ENCODE measurements around the gene ERBB2. TPM values are rescaled to one million over a fixed set of nuclear protein-coding genes. Genes with fewer than 3 reads are reported as not detected.

Gene ERBB2
- total and polyA plus RNA-seq, 9 of the 15 experiments (the other 6 are each of a cell fraction or from before 2014, with no cell fraction given) = 0.74 to 5.6 (median 3.3) TPM

DNA sequence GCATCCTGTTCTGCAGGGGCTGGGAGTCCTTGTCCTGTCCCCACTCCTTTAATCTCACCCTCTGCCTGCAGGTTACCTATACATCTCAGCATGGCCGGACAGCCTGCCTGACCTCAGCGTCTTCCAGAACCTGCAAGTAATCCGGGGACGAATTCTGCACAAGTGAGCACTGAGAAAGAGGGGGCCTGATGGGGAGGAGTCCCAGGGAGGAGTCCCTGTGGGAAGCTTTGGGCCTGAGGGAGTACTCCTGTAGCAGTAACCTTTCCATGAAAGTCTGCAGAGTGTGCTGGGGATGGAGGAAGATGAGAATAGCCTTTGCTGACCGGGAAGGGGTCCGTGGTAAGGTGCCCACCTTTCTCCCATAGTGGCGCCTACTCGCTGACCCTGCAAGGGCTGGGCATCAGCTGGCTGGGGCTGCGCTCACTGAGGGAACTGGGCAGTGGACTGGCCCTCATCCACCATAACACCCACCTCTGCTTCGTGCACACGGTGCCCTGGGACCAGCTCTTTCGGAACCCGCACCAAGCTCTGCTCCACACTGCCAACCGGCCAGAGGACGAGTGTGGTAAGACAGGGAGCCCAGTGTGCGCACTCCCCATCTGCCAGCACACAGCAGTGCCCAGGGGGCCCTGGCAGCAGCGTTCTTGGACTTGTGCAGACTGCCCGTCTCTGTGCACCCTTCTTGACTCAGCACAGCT, 15.7 kb downstream of the ERBB2 start:
- Histone ChIP-seq H2AFZ (ENCODE audit: low read depth, low read length) (no peak overlapping the region), H3K27me3 (ENCODE audit: control insufficient read depth in 2 of 2, insufficient read depth in 2 of 2, low read length in 2 of 2) (no peaks in the 10 kb centered on the region), H3K4me3 (no peak overlapping the region), H3K9ac (ENCODE audit: insufficient read depth in 1 of 2, low read depth in 2 of 2, low read length in 2 of 2) (peak overlapping the region in 1 of 2 experiments; percentile 47; a peak in 2 of 4 replicates), H3K4me1 (replicated peaks in 1 of 2; ENCODE audit: control insufficient read depth in 2 of 2, insufficient read depth in 2 of 2, low read length in 2 of 2) (peaks cover 0 to 13% of the 10 kb centered on the region in 2 experiments; a peak in 2 of 5 replicates), H3K36me3 (ENCODE audit: control insufficient read depth, insufficient read depth, low read length) (no peaks in the 10 kb centered on the region), H3K9me3 (replicated peaks; ENCODE audit: control insufficient read depth, insufficient read depth, low read depth, low read length) (no peaks in the 10 kb centered on the region), H3K9me1 (ENCODE audit: control insufficient read depth, insufficient read depth, low read length) (no peaks in the 10 kb centered on the region), H4K20me1 (replicated peaks; ENCODE audit: control insufficient read depth, insufficient read depth, low read length) (no peaks in the 10 kb centered on the region), H3K4me2 (ENCODE audit: insufficient read depth, low read length) (no peak overlapping the region), H3K27ac (ENCODE audit: extremely low read depth, low read depth, low read length) (no peak overlapping the region), H3K79me2 (ENCODE audit: control insufficient read depth, insufficient read depth, low read length) (no peaks in the 10 kb centered on the region)
- in situ Hi-C loops (cut with MboI) = no loop called here
- FAIRE-seq (no peak), DNase-seq (ENCODE audit: extremely low read depth in 1 of 4, low spot score in 3 of 4) (no peak), ATAC-seq (no peak)
- intact Hi-C loops (cut with micrococcal nuclease) = no loop called here
- 40% methylated on average over 17 of the region's 18 CpGs for WGBS (ENCODE audit: insufficient coverage, low coverage, missing lambda C conversion rate)
- CTCF ChIA-PET (ENCODE audit: low intra/inter-chr PET ratio) = no interaction called here
- no TSS peak for BruUV-seq (replicated peaks)
- POLR2A ChIA-PET = interaction anchor here (1.0 kb wide), 1 partner anchor 27 kb away, joined by 3 read pairs; the partner anchor contains the start of gene PGAP3
- TF ChIP-seq L3MBTL2 (IDR thresholded peaks at IDR 0.05) (no peak), ZNF263 (CRISPR knock-in tag; IDR thresholded peaks at IDR 0.05; ENCODE audit: borderline replicate concordance) (peak; percentile 56), COPS2 (conservative IDR thresholded peaks at IDR 0.05) (no peak), CEBPG (CRISPR knock-in tag; IDR thresholded peaks at IDR 0.05) (no peak), CEBPG (tag; conservative IDR thresholded peaks at IDR 0.05 in 1 of 2, IDR thresholded peaks at IDR 0.05 in 1 of 2) (no peak), FOXJ2 (tag; IDR thresholded peaks at IDR 0.05) (no peak)
